ENCODE data around the gene DLGAP1. TPM values are rescaled to one million over a fixed set of nuclear protein-coding genes. Genes with fewer than 3 reads are reported as not detected.
"Not testable (repeated sequence)": the region's sequence is repeated elsewhere in the genome, so short reads cannot be mapped to it uniquely, and the experiment has no call there.

Gene DLGAP1
- total RNA-seq, 1 experiment from 2014 or later, result not detected

DNA sequence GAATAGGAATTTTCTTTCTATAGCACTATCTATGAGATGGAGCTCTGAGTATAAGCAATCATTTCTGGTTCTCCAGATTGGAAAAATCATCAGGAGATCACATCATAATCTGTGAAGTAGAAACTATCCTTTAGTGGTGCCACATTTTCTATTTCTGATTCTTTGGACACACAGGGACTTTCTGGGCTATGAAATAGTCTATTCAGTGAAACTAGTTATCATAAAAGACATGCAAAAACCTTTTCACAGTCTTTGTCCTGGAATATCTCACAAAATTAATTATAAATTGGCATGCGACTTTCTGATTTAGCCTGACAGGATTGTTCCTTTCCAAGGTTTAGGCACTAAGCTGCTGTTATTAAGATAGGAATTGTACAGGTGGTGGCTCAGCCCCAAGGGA lies 428.6 kb downstream of the DLGAP1 start:
- H3K4me1 Mint-ChIP-seq (ENCODE audit: insufficient read depth, unreplicated experiment), result no peaks in the 10 kb centered on the region
- no peak for DNase-seq (ENCODE audit: unreplicated experiment)
- no peak overlapping the region for H3K27ac Mint-ChIP-seq (ENCODE audit: low read depth, unreplicated experiment)
- H3K9me3 Mint-ChIP-seq (ENCODE audit: unreplicated experiment), result peaks cover 6% of the 10 kb centered on the region
- no TSS peak for BruUV-seq (replicated peaks)
- TF ChIP-seq, protein P1, sequence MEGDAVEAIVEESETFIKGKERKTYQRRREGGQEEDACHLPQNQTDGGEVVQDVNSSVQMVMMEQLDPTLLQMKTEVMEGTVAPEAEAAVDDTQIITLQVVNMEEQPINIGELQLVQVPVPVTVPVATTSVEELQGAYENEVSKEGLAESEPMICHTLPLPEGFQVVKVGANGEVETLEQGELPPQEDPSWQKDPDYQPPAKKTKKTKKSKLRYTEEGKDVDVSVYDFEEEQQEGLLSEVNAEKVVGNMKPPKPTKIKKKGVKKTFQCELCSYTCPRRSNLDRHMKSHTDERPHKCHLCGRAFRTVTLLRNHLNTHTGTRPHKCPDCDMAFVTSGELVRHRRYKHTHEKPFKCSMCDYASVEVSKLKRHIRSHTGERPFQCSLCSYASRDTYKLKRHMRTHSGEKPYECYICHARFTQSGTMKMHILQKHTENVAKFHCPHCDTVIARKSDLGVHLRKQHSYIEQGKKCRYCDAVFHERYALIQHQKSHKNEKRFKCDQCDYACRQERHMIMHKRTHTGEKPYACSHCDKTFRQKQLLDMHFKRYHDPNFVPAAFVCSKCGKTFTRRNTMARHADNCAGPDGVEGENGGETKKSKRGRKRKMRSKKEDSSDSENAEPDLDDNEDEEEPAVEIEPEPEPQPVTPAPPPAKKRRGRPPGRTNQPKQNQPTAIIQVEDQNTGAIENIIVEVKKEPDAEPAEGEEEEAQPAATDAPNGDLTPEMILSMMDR (IDR thresholded peaks at IDR 0.05; ENCODE audit: unreplicated experiment), result no peak
- intact Hi-C loops (cut with micrococcal nuclease), result no loop called here
- ChIA-PET CTCF (no interaction called here), POLR2A (no interaction called here)
- H3K27me3 Mint-ChIP-seq (ENCODE audit: insufficient read depth, unreplicated experiment), result no peaks in the 10 kb centered on the region
- no peaks in the 10 kb centered on the region for H3K36me3 Mint-ChIP-seq (ENCODE audit: insufficient read depth, unreplicated experiment)
- H3K4me3 Mint-ChIP-seq (ENCODE audit: unreplicated experiment), result no peak overlapping the region

DNA sequence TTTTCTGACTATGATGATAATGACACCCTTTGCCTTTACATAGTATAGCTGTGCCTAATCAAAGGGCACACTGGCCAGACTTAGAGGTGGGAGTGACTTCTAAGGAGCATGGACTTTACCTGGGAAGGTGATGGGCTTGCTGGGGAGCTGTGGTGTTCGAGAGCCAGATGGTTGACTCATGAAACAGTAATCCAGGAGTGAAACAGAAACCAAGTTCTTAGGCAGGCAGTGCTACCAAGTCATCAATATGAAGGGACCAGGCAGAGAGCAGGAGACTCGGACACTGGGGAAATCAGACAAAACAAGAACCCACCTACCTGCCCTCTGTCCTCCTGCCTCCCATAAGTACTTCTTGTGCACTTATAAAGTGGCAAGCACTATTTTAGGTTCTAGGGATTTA lies 430.4 kb downstream of the DLGAP1 start:
- Mint-ChIP-seq H3K9me3 (ENCODE audit: unreplicated experiment) (peaks cover 12% of the 10 kb centered on the region), H3K27me3 (ENCODE audit: insufficient read depth, unreplicated experiment) (no peaks in the 10 kb centered on the region), H3K27ac (ENCODE audit: low read depth, unreplicated experiment) (no peak overlapping the region), H3K4me1 (ENCODE audit: insufficient read depth, unreplicated experiment) (no peaks in the 10 kb centered on the region), H3K4me3 (ENCODE audit: unreplicated experiment) (no peak overlapping the region), H3K36me3 (ENCODE audit: insufficient read depth, unreplicated experiment) (no peaks in the 10 kb centered on the region)
- intact Hi-C loops (cut with micrococcal nuclease), result no loop called here
- TF ChIP-seq, protein P1 (IDR thresholded peaks at IDR 0.05; ENCODE audit: unreplicated experiment), result no peak
- ChIA-PET POLR2A (no interaction called here), CTCF (no interaction called here)
- no TSS peak for BruUV-seq (replicated peaks)
- DNase-seq (ENCODE audit: unreplicated experiment), result no peak

DNA sequence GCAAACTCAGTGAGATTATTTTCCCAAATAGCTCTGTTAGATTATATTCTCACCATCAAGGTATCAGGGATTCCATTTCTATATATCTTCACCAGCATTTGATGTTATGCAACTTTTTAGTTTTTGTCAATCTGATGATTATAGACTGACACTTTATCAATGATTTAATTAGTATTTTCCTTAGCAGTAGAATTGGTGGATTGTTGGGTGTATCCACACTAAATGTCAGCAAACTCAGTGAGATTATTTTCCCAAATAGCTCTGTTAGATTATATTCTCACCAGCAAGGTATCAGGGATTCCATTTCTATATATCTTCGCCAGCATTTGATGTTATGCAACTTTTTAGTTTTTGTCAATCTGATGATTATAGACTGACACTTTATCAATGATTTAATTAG lies 432.4 kb downstream of the DLGAP1 start:
- intact Hi-C loops (cut with micrococcal nuclease); H3K4me1 Mint-ChIP-seq (ENCODE audit: insufficient read depth, unreplicated experiment); H3K27me3 Mint-ChIP-seq (ENCODE audit: insufficient read depth, unreplicated experiment); H3K36me3 Mint-ChIP-seq (ENCODE audit: insufficient read depth, unreplicated experiment); DNase-seq (ENCODE audit: unreplicated experiment); H3K4me3 Mint-ChIP-seq (ENCODE audit: unreplicated experiment); POLR2A ChIA-PET; H3K27ac Mint-ChIP-seq (ENCODE audit: low read depth, unreplicated experiment); BruUV-seq (replicated peaks): not testable (repeated sequence)
- H3K9me3 Mint-ChIP-seq (ENCODE audit: unreplicated experiment), result peaks cover 12% of the 10 kb centered on the region
- CTCF ChIA-PET, result interaction anchor here (0.6 to 0.8 kb wide), 2 partner anchors 251 to 302 kb away, joined by 3 to 7 read pairs; no protein-coding TSS in a partner anchor

DNA sequence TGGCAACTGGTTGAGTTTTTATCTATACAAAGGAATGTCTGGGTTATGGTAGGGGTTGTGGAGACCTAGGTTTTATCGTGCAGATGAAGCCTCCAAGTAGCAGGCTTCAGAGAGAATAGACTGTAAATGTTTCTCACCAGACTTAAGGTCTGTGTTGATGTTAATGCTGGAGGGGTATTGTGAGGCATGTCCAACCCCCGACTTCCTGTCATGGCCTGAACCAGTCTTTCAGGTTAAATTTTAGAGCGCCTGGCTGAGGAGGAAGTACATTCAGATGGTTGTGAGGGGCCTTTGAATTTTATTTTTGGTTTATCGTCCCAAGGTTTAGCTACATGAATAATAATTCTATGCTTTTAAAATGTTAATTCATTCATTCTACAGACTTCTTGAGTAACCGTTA lies 435.1 kb downstream of the DLGAP1 start:
- Mint-ChIP-seq H3K27me3 (ENCODE audit: insufficient read depth, unreplicated experiment) (no peaks in the 10 kb centered on the region), H3K4me3 (ENCODE audit: unreplicated experiment) (no peak overlapping the region), H3K9me3 (ENCODE audit: unreplicated experiment) (peaks cover 12% of the 10 kb centered on the region), H3K36me3 (ENCODE audit: insufficient read depth, unreplicated experiment) (no peaks in the 10 kb centered on the region), H3K4me1 (ENCODE audit: insufficient read depth, unreplicated experiment) (no peaks in the 10 kb centered on the region), H3K27ac (ENCODE audit: low read depth, unreplicated experiment) (no peak overlapping the region)
- DNase-seq (ENCODE audit: unreplicated experiment), result no peak
- POLR2A ChIA-PET, result no interaction called here
- CTCF ChIA-PET, result interaction anchor here (1.7 kb wide), 1 partner anchor 86 kb away, joined by 4 read pairs; no protein-coding TSS in a partner anchor
- TF ChIP-seq, protein P1 (IDR thresholded peaks at IDR 0.05; ENCODE audit: unreplicated experiment), result no peak
- no TSS peak for BruUV-seq (replicated peaks)
- intact Hi-C loops (cut with micrococcal nuclease), result no loop called here

DNA sequence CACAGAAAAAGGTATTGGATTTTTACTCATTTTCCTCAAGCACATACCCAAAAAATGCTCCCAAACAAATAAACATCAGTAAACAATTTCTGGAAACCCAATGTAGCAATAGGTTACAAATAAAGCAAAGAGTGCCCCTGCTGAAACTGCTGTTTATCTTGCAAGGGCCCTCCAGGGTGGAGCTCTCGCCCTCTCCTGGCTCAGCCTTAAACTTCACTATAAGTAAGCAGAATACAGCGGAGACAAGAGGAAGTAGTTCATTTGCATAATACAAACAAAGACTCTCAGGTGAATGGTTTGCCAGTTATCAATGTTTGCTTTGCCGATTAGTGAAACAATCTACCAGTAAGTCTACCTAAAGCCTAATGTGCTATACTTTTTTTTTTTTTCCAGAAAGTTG lies 437.6 kb downstream of the DLGAP1 start:
- H3K27me3 Mint-ChIP-seq (ENCODE audit: insufficient read depth, unreplicated experiment), result no peaks in the 10 kb centered on the region
- peak; percentile 5 for DNase-seq (ENCODE audit: unreplicated experiment)
- no TSS peak for BruUV-seq (replicated peaks)
- no peak overlapping the region for H3K27ac Mint-ChIP-seq (ENCODE audit: low read depth, unreplicated experiment)
- ChIA-PET POLR2A (no interaction called here), CTCF (interaction anchor here (0.9 to 1.1 kb wide), 2 partner anchors 22 to 246 kb away, joined by 4 to 10 read pairs; no protein-coding TSS in a partner anchor)
- no peak overlapping the region for H3K4me3 Mint-ChIP-seq (ENCODE audit: unreplicated experiment)
- H3K36me3 Mint-ChIP-seq (ENCODE audit: insufficient read depth, unreplicated experiment), result no peaks in the 10 kb centered on the region
- no peaks in the 10 kb centered on the region for H3K4me1 Mint-ChIP-seq (ENCODE audit: insufficient read depth, unreplicated experiment)
- H3K9me3 Mint-ChIP-seq (ENCODE audit: unreplicated experiment), result peaks cover 12% of the 10 kb centered on the region
- intact Hi-C loops (cut with micrococcal nuclease), result no loop called here
- TF ChIP-seq, protein P1 (IDR thresholded peaks at IDR 0.05; ENCODE audit: unreplicated experiment), result no peak
